Stimulated activated effector memory CD8-positive, alpha-beta T cell treated with anti-CD3 and anti-CD28 coated beads, Interleukin-12 subunit alpha, Interleukin-12 subunit beta, amount 100 ng/mL, for 72 hours (primary cell): ENCODE measurements around the gene PLCD1.
"Not testable (repeated sequence)": the region's sequence is repeated elsewhere in the genome, so short reads cannot be mapped to it uniquely, and the experiment has no call there.

Source experiments
- ATAC-seq: fragments of 150-1000 bp; cut with Tn5 transposase; 2 replicates; pipeline ENCODE4 v1.10.0; 2021
- DNase-seq, 2 donors: peaks; one replicate each; pipeline ENCODE4 v3.0.0; 2021 to 2022; ENCODE audit warnings: low spot score in 2 of 2
- H3K27ac Mint-ChIP-seq: one replicate; pipeline ENCODE4 v1.8.0; 2022; ENCODE audit warnings: mild to moderate bottlenecking, mixed read lengths
- H3K36me3 Mint-ChIP-seq: one replicate; pipeline ENCODE4 v1.8.0; 2022; ENCODE audit warnings: mild to moderate bottlenecking, mixed read lengths
- H3K4me1 Mint-ChIP-seq: one replicate; pipeline ENCODE4 v1.8.0; 2022; ENCODE audit warnings: mixed read lengths
- H3K4me3 Mint-ChIP-seq: one replicate; pipeline ENCODE4 v1.8.0; 2022; ENCODE audit warnings: mild to moderate bottlenecking, mixed read lengths
- H3K9me3 Mint-ChIP-seq: one replicate; pipeline ENCODE4 v1.8.0; 2022; ENCODE audit warnings: mixed read lengths

PLCD1 gene

DNA sequence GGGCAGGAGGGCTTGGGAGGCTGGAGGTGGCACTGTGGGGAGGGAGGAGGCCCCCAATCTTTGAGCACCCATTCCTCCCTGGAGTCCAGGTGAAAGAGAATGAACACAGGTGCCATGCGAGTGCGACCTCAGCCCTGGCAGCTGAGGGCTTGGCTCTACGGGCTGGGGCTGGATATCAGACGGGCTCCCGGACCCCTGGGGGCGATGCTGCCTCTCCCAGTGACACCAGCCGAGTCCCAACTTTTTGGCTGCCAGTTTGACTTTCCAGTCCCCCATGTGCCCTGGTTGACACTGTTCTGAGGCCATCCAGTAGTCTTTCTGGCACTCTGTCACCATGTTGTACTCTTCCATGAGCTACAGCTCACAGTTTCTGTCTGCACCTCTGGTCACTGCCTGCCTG, 37.6 kb downstream of the PLCD1 start:
- Mint-ChIP-seq H3K9me3 (no peaks in the 10 kb centered on the region), H3K36me3 (peaks cover 17% of the 10 kb centered on the region), H3K4me3 (no peak overlapping the region), H3K27ac (peak overlapping the region; percentile 67), H3K4me1 (peaks cover 40% of the 10 kb centered on the region)
- DNase-seq, result no peak
- ATAC-seq, result no peak

- H3K4me3 Mint-ChIP-seq, result no peak overlapping the region
- H3K4me1 Mint-ChIP-seq, result peaks cover 33% of the 10 kb centered on the region
- H3K9me3 Mint-ChIP-seq, result no peaks in the 10 kb centered on the region
- ATAC-seq, result no peak
- no peak for DNase-seq
- H3K27ac Mint-ChIP-seq, result peak overlapping the region; percentile 67
- H3K36me3 Mint-ChIP-seq, result peaks cover 11% of the 10 kb centered on the region
Observed at GRCh38 chr3:37991109-37991508, 38.3 kb downstream of the PLCD1 start.

GRCh38 chr3:37990527-37990926, 38.9 kb downstream of the PLCD1 start, which contains the start of gene VILL:
TSS of gene VILL (plus strand) at chr3:37990786. CDS start at chr3:37993673, 2,887 bp downstream.
- peak within 1 kb of the TSS; percentile 67 for H3K27ac Mint-ChIP-seq
- ATAC-seq (no peak), DNase-seq (no peak)
- no peaks in the 10 kb centered on the region for H3K9me3 Mint-ChIP-seq
- H3K4me3 Mint-ChIP-seq, result no peak within 1 kb of the TSS
- peaks cover 8% of the 10 kb centered on the region for H3K36me3 Mint-ChIP-seq
- peaks cover 27% of the 10 kb centered on the region for H3K4me1 Mint-ChIP-seq

DNA sequence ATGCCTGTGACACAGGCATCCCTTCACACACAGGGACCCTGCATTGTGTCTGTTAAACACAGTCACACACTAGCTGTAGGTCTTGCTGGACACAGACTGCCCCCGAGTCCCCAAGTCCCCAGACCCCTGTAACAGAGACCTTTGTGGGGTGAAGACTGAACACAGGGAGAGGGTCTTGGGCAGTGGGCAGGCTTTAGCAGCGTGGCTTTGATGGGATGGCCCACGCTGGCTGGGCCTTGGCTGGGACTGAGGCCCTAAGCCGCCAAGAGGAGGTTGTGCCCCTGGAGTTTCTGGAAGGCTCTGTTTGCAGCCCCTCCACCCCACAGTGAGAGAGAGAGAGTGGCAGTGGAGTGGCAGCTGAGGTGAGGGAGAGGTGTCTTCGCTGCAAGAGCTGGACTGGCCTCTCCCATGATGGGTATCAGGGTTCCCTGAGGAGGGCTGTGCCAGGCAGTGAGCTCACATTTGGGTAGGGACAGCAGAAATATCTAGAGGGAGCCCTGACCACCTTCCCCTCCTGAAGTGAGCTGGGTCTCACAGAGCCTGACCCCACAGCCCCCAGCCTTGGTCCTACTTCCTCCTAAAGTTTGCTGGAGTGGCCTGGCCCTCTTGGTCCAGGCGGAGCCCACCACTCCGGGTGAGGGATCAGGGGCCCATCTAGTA, 39.5 kb downstream of the PLCD1 start:
- Mint-ChIP-seq H3K4me3 (no peak overlapping the region), H3K27ac (peak overlapping the region; percentile 35), H3K9me3 (no peaks in the 10 kb centered on the region), H3K36me3 (peaks cover 7% of the 10 kb centered on the region), H3K4me1 (peaks cover 22% of the 10 kb centered on the region)
- DNase-seq, result no peak
- ATAC-seq, result no peak

GRCh38 chr3:37988931-37989525, 40.4 kb downstream of the PLCD1 start:
- Mint-ChIP-seq H3K27ac (peak overlapping the region; percentile 48), H3K4me1 (peaks cover 12% of the 10 kb centered on the region), H3K36me3 (peaks cover 1% of the 10 kb centered on the region), H3K4me3 (no peak overlapping the region), H3K9me3 (no peaks in the 10 kb centered on the region)
- DNase-seq (no peak), ATAC-seq (no peak)

DNA sequence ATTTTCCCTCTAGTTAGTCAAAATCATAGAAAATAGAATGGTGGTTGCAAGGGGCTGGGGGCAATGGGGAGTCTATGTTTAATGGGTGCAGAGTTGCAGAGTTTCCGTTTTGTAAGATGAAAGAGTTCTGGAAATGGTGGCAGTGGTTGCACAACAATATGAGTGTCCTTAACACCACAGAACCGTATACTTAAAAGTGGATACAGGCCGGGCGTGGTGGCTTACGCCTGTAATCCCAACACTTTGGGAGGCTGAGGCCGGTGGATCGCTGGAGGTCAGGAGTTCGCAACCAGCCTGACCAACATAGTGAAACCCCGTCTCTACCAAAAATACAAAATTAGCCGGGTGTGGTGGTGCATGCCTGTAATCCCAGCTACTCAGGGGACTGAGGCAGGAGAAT, 41.1 kb downstream of the PLCD1 start:
- H3K9me3 Mint-ChIP-seq, DNase-seq, H3K36me3 Mint-ChIP-seq, H3K27ac Mint-ChIP-seq, ATAC-seq, H3K4me1 Mint-ChIP-seq, H3K4me3 Mint-ChIP-seq: not testable (repeated sequence)

DNA sequence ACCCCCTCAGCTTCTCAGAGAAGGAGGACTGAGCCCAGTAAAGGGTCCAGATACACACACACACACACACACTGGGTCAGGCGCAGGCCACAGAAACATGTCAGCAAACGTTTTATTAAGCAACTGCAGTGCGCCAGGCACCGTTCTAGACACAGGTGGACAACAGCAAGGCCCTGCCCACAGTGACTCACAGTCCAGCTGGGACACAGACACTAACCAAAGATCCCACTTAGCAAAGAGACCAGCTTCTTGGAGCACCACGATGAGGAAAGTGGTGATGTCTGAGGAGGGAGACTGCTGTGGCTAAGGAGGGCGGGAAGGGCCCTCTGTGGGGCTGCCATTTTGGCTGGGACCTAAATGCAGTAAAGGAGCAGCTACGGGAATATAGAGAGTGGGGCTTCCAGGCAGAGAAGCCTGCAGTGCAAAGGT, 41.7 kb downstream of the PLCD1 start:
- Mint-ChIP-seq H3K4me3 (no peak overlapping the region), H3K4me1 (no peaks in the 10 kb centered on the region), H3K27ac (no peak overlapping the region), H3K36me3 (no peaks in the 10 kb centered on the region), H3K9me3 (no peaks in the 10 kb centered on the region)
- no peak for DNase-seq
- no peak for ATAC-seq

- ATAC-seq (no peak), DNase-seq (no peak)
- Mint-ChIP-seq H3K27ac (no peak overlapping the region), H3K9me3 (no peaks in the 10 kb centered on the region), H3K4me3 (no peak overlapping the region), H3K4me1 (no peaks in the 10 kb centered on the region), H3K36me3 (no peaks in the 10 kb centered on the region)
Observed at GRCh38 chr3:37987315-37987697, 42.1 kb downstream of the PLCD1 start.

- Mint-ChIP-seq H3K4me3 (no peak overlapping the region), H3K36me3 (no peaks in the 10 kb centered on the region), H3K27ac (no peak overlapping the region), H3K4me1 (no peaks in the 10 kb centered on the region), H3K9me3 (no peaks in the 10 kb centered on the region)
- DNase-seq (no peak), ATAC-seq (no peak)
Observed at GRCh38 chr3:37986479-37987314, 42.7 kb downstream of the PLCD1 start.

GRCh38 chr3:37985637-37986320, 43.7 kb downstream of the PLCD1 start:
- Mint-ChIP-seq H3K9me3 (no peaks in the 10 kb centered on the region), H3K4me1 (no peaks in the 10 kb centered on the region), H3K4me3 (no peak overlapping the region), H3K36me3 (no peaks in the 10 kb centered on the region), H3K27ac (no peak overlapping the region)
- DNase-seq (no peak), ATAC-seq (no peak)

DNA sequence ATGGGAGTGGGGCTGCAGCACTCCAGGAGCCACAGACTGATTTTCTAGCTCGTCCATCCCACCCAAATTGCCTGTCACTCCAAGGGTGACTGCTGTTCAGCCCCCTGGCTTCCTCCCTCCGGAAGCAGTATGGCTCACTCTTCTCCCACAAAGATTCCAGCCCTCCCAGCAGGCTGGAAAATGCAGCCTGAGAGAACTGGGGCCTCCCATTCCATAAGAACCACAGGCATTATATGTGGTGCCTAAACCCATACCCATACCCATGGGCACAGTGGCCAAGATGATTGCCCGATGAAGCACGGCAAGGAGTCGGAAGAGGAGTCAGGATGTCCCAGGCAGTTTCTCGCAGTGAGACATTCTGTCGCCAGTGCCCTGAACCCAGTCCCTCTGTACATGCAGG, 44.8 kb downstream of the PLCD1 start:
- H3K4me1 Mint-ChIP-seq, result no peaks in the 10 kb centered on the region
- no peak overlapping the region for H3K27ac Mint-ChIP-seq
- DNase-seq (no peak), ATAC-seq (no peak)
- H3K4me3 Mint-ChIP-seq, result no peak overlapping the region
- no peaks in the 10 kb centered on the region for H3K9me3 Mint-ChIP-seq
- H3K36me3 Mint-ChIP-seq, result no peaks in the 10 kb centered on the region

GRCh38 chr3:37984051-37984450, 45.4 kb downstream of the PLCD1 start:
- Mint-ChIP-seq H3K36me3 (no peaks in the 10 kb centered on the region), H3K27ac (no peak overlapping the region), H3K4me1 (no peaks in the 10 kb centered on the region), H3K9me3 (no peaks in the 10 kb centered on the region), H3K4me3 (no peak overlapping the region)
- no peak for DNase-seq
- ATAC-seq, result no peak

- Mint-ChIP-seq H3K36me3 (no peaks in the 10 kb centered on the region), H3K9me3 (no peaks in the 10 kb centered on the region), H3K27ac (no peak overlapping the region), H3K4me1 (no peaks in the 10 kb centered on the region), H3K4me3 (no peak overlapping the region)
- DNase-seq (no peak), ATAC-seq (no peak)
Observed at GRCh38 chr3:37982331-37982730, 47.1 kb downstream of the PLCD1 start.

GRCh38 chr3:37981348-37981664, 48.1 kb downstream of the PLCD1 start:
- DNase-seq (no peak), ATAC-seq (no peak)
- Mint-ChIP-seq H3K4me1 (no peaks in the 10 kb centered on the region), H3K27ac (no peak overlapping the region), H3K4me3 (no peak overlapping the region), H3K36me3 (no peaks in the 10 kb centered on the region), H3K9me3 (no peaks in the 10 kb centered on the region)

- Mint-ChIP-seq H3K36me3 (no peaks in the 10 kb centered on the region), H3K4me1 (no peaks in the 10 kb centered on the region), H3K9me3 (no peaks in the 10 kb centered on the region), H3K4me3 (no peak overlapping the region), H3K27ac (no peak overlapping the region)
- no peak for ATAC-seq
- no peak for DNase-seq
Observed at GRCh38 chr3:37980462-37981347, 48.7 kb downstream of the PLCD1 start.
